ENCODE measurements around the gene SLC23A2. TPM values are rescaled to one million over a fixed set of nuclear protein-coding genes. Genes with fewer than 3 reads are reported as not detected.
"Not testable (repeated sequence)": the region's sequence is repeated elsewhere in the genome, so short reads cannot be mapped to it uniquely, and the experiment has no call there.

The SLC23A2 gene
- total RNA-seq, 1 experiment from 2014 or later, result 16.3 TPM

DNA sequence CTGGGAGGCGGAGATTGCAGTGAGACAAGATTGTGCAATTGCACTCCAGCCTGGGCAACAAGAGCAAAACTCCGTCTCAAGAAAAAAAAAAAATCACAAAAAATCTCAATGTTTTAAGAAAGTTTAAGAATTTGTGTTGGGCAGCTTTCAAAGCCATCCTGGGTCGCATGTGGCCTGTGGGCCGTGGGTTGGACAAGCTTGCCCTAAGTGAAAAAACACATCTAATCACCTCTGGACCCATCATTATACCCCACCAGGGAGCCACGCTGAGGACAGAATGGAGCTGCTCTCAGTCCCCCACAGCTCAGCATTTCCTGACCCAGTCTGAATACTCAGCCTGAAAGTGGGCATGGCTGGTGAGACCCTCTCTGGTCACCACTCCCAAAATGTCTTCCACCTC is 150.3 kb downstream of the SLC23A2 start:
- no peaks in the 10 kb centered on the region for H3K9me2 ChIP-seq (ENCODE audit: insufficient read depth)
- ChIA-PET CTCF (no interaction called here), POLR2A (no interaction called here), RAD21 (ENCODE audit: low non-redundant PET in 1 of 2, low total read pairs in 2 of 2, uncharacterized antibody in 2 of 2, unreplicated experiment in 2 of 2) (no interaction called here)
- no peak overlapping the region for H2AFZ ChIP-seq (ENCODE audit: low read depth, low read length, poor library complexity, severe bottlenecking)
- no peaks in the 10 kb centered on the region for H3K79me2 ChIP-seq (ENCODE audit: insufficient read depth, low read length)
- no peaks in the 10 kb centered on the region for H3K9me3 ChIP-seq (ENCODE audit: control insufficient read depth in 1 of 2, insufficient read depth in 1 of 2, low read depth in 1 of 2, low read length in 2 of 2)
- no peak overlapping the region for H3K4me2 ChIP-seq (ENCODE audit: low read length)
- no peaks in the 10 kb centered on the region for H3K27me3 ChIP-seq (ENCODE audit: insufficient read depth, low read length)
- H3K36me3 ChIP-seq (ENCODE audit: control insufficient read depth in 1 of 2, insufficient read depth in 2 of 2, low read length in 2 of 2), result peaks cover 0 to 7% of the 10 kb centered on the region in 2 experiments; a peak in 1 of 4 replicates
- no peaks in the 10 kb centered on the region for H3K4me1 ChIP-seq (ENCODE audit: control insufficient read depth in 1 of 2, insufficient read depth in 2 of 2, low read length in 2 of 2)
- no peak for TF ChIP-seq ATF3 (IDR thresholded peaks at IDR 0.05)
- no peak for TF ChIP-seq POLR2AphosphoS5 (IDR thresholded peaks at IDR 0.05; ENCODE audit: low read depth, low read length)
- H4K20me1 ChIP-seq (ENCODE audit: insufficient read depth), result no peaks in the 10 kb centered on the region
- ATAC-seq, result no peak
- BruUV-seq (replicated peaks), result no TSS peak
- DNase-seq (ENCODE audit: low read depth, low spot score), result no peak
- no peak overlapping the region for H3K27ac ChIP-seq (ENCODE audit: low read depth, low read length)
- H3K9ac ChIP-seq (ENCODE audit: low read length), result no peak overlapping the region
- intact Hi-C loops (cut with micrococcal nuclease), result no loop called here
- H3K4me3 ChIP-seq (replicated peaks in 1 of 2; ENCODE audit: low read depth in 1 of 2, low read length in 2 of 2), result no peak overlapping the region

DNA sequence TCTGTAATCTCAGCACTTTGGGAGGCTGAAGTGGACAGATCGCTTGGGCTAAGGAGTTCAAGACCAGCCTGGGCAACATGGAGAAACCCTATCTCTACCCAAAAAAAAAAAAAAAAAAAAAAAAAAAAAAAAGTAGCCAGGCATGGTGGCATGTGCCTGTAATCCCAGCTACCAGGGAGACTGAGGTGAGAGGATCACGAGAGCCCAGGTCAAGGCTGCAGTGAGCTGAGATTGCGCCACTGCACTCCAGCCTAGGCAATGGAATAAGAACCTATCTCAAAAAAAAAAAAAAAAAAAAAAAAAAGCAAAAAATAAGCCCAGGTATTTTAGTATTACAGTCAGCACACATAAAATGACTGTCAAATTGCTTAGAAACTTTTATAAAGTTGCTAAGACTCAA is 152.5 kb downstream of the SLC23A2 start:
- H3K4me1 ChIP-seq (ENCODE audit: control insufficient read depth in 1 of 2, insufficient read depth in 2 of 2, low read length in 2 of 2); H2AFZ ChIP-seq (ENCODE audit: low read depth, low read length, poor library complexity, severe bottlenecking); H3K27ac ChIP-seq (ENCODE audit: low read depth, low read length); H3K27me3 ChIP-seq (ENCODE audit: insufficient read depth, low read length); H3K79me2 ChIP-seq (ENCODE audit: insufficient read depth, low read length); H3K9ac ChIP-seq (ENCODE audit: low read length); H3K9me2 ChIP-seq (ENCODE audit: insufficient read depth); POLR2A ChIA-PET; intact Hi-C loops (cut with micrococcal nuclease); H4K20me1 ChIP-seq (ENCODE audit: insufficient read depth); H3K4me2 ChIP-seq (ENCODE audit: low read length); H3K9me3 ChIP-seq (ENCODE audit: control insufficient read depth in 1 of 2, insufficient read depth in 1 of 2, low read depth in 1 of 2, low read length in 2 of 2); BruUV-seq (replicated peaks); ATAC-seq; H3K36me3 ChIP-seq (ENCODE audit: control insufficient read depth in 1 of 2, insufficient read depth in 2 of 2, low read length in 2 of 2); H3K4me3 ChIP-seq (replicated peaks in 1 of 2; ENCODE audit: low read depth in 1 of 2, low read length in 2 of 2); DNase-seq (ENCODE audit: low read depth, low spot score); RAD21 ChIA-PET (ENCODE audit: low non-redundant PET in 1 of 2, low total read pairs in 2 of 2, uncharacterized antibody in 2 of 2, unreplicated experiment in 2 of 2): not testable (repeated sequence)
- CTCF ChIA-PET, result interaction anchor here (0.8 kb wide), 1 partner anchor 252 kb away, joined by 3 read pairs; no protein-coding TSS in a partner anchor

DNA sequence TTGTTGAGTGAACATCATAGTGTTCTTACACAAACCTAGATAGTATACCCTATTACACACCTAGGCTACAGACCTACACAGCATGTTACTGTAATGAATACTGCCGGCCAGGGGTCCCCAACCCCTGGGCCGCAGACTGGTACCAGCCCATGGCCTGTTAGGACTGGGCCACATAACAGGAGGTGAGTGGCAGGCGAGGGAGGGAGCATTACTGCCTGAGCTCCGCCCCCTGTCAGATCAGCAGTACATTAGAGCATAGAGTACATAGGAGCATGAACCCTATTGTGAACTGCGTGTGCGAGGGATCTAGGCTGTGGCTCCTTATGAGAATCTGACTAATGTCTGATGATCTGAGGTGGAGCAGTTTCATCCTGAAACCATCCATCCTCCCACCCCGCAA is 153.3 kb downstream of the SLC23A2 start:
- CTCF ChIA-PET, result interaction anchor here (0.8 kb wide), 1 partner anchor 253 kb away, joined by 3 read pairs; no protein-coding TSS in a partner anchor
- no peaks in the 10 kb centered on the region for H3K79me2 ChIP-seq (ENCODE audit: insufficient read depth, low read length)
- no peak overlapping the region for H3K27ac ChIP-seq (ENCODE audit: low read depth, low read length)
- POLR2A ChIA-PET, result no interaction called here
- no peaks in the 10 kb centered on the region for H3K9me3 ChIP-seq (ENCODE audit: control insufficient read depth in 1 of 2, insufficient read depth in 1 of 2, low read depth in 1 of 2, low read length in 2 of 2)
- no peak for DNase-seq (ENCODE audit: low read depth, low spot score)
- no peak overlapping the region for H3K4me3 ChIP-seq (replicated peaks in 1 of 2; ENCODE audit: low read depth in 1 of 2, low read length in 2 of 2)
- BruUV-seq (replicated peaks), result no TSS peak
- no peak for ATAC-seq
- no peaks in the 10 kb centered on the region for H4K20me1 ChIP-seq (ENCODE audit: insufficient read depth)
- no peaks in the 10 kb centered on the region for H3K9me2 ChIP-seq (ENCODE audit: insufficient read depth)
- no peak overlapping the region for H2AFZ ChIP-seq (ENCODE audit: low read depth, low read length, poor library complexity, severe bottlenecking)
- RAD21 ChIA-PET (ENCODE audit: low non-redundant PET in 1 of 2, low total read pairs in 2 of 2, uncharacterized antibody in 2 of 2, unreplicated experiment in 2 of 2), result no interaction called here
- H3K9ac ChIP-seq (ENCODE audit: low read length), result no peak overlapping the region
- H3K4me1 ChIP-seq (ENCODE audit: control insufficient read depth in 1 of 2, insufficient read depth in 2 of 2, low read length in 2 of 2), result no peaks in the 10 kb centered on the region
- H3K27me3 ChIP-seq (ENCODE audit: insufficient read depth, low read length), result no peaks in the 10 kb centered on the region
- no peaks in the 10 kb centered on the region for H3K36me3 ChIP-seq (ENCODE audit: control insufficient read depth in 1 of 2, insufficient read depth in 2 of 2, low read length in 2 of 2)
- H3K4me2 ChIP-seq (ENCODE audit: low read length), result no peak overlapping the region
- intact Hi-C loops (cut with micrococcal nuclease), result no loop called here
- TF ChIP-seq ZFX (IDR thresholded peaks at IDR 0.05) (no peak), ZNF274 (IDR thresholded peaks at IDR 0.05; ENCODE audit: low read depth, low read length) (no peak), SP1 (IDR thresholded peaks at IDR 0.05; ENCODE audit: low read depth) (no peak), POLR2A (IDR thresholded peaks at IDR 0.05; ENCODE audit: borderline replicate concordance, extremely low read depth, insufficient read depth, insufficient read length) (no peak)
- TF ChIP-seq, protein P1, sequence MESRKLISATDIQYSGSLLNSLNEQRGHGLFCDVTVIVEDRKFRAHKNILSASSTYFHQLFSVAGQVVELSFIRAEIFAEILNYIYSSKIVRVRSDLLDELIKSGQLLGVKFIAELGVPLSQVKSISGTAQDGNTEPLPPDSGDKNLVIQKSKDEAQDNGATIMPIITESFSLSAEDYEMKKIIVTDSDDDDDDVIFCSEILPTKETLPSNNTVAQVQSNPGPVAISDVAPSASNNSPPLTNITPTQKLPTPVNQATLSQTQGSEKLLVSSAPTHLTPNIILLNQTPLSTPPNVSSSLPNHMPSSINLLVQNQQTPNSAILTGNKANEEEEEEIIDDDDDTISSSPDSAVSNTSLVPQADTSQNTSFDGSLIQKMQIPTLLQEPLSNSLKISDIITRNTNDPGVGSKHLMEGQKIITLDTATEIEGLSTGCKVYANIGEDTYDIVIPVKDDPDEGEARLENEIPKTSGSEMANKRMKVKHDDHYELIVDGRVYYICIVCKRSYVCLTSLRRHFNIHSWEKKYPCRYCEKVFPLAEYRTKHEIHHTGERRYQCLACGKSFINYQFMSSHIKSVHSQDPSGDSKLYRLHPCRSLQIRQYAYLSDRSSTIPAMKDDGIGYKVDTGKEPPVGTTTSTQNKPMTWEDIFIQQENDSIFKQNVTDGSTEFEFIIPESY (IDR thresholded peaks at IDR 0.05; ENCODE audit: extremely low read depth, insufficient replicate concordance, low read length), result no peak
- TF ChIP-seq, protein P2, sequence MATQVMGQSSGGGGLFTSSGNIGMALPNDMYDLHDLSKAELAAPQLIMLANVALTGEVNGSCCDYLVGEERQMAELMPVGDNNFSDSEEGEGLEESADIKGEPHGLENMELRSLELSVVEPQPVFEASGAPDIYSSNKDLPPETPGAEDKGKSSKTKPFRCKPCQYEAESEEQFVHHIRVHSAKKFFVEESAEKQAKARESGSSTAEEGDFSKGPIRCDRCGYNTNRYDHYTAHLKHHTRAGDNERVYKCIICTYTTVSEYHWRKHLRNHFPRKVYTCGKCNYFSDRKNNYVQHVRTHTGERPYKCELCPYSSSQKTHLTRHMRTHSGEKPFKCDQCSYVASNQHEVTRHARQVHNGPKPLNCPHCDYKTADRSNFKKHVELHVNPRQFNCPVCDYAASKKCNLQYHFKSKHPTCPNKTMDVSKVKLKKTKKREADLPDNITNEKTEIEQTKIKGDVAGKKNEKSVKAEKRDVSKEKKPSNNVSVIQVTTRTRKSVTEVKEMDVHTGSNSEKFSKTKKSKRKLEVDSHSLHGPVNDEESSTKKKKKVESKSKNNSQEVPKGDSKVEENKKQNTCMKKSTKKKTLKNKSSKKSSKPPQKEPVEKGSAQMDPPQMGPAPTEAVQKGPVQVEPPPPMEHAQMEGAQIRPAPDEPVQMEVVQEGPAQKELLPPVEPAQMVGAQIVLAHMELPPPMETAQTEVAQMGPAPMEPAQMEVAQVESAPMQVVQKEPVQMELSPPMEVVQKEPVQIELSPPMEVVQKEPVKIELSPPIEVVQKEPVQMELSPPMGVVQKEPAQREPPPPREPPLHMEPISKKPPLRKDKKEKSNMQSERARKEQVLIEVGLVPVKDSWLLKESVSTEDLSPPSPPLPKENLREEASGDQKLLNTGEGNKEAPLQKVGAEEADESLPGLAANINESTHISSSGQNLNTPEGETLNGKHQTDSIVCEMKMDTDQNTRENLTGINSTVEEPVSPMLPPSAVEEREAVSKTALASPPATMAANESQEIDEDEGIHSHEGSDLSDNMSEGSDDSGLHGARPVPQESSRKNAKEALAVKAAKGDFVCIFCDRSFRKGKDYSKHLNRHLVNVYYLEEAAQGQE (IDR thresholded peaks at IDR 0.05; ENCODE audit: low read depth), result no peak
